Body of pancreas (tissue), 4 donors: ENCODE data around the gene HIBADH.

Source experiments
- POLR2A ChIP-seq, 3 donors: fragments of 450-650 bp; IDR thresholded peaks; one replicate each; pipeline ENCODE4 v1.6.1; 2016; ENCODE audit warnings: antibody characterized with exemption in 3 of 3, mild to moderate bottlenecking in 2 of 3
- TF ChIP-seq, protein P1 (sequence below), 7 experiments: fragments of 450-650 bp in 4 of 7; fragments of 200-600 bp in 3 of 7; sonication (generic) in 3 of 7; IDR thresholded peaks; one replicate each; pipeline ENCODE4 v1.5.1; 2016 to 2019; ENCODE audit warnings: antibody characterized with exemption in 7 of 7

- TF ChIP-seq, protein P1, sequence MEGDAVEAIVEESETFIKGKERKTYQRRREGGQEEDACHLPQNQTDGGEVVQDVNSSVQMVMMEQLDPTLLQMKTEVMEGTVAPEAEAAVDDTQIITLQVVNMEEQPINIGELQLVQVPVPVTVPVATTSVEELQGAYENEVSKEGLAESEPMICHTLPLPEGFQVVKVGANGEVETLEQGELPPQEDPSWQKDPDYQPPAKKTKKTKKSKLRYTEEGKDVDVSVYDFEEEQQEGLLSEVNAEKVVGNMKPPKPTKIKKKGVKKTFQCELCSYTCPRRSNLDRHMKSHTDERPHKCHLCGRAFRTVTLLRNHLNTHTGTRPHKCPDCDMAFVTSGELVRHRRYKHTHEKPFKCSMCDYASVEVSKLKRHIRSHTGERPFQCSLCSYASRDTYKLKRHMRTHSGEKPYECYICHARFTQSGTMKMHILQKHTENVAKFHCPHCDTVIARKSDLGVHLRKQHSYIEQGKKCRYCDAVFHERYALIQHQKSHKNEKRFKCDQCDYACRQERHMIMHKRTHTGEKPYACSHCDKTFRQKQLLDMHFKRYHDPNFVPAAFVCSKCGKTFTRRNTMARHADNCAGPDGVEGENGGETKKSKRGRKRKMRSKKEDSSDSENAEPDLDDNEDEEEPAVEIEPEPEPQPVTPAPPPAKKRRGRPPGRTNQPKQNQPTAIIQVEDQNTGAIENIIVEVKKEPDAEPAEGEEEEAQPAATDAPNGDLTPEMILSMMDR (IDR thresholded peaks at IDR 0.05) = no peak
- no peak for TF ChIP-seq POLR2A (IDR thresholded peaks at IDR 0.05)
These were observed 15.6 kb downstream of the HIBADH start for GRCh38 chr7:27647046-27647445.
